PFSK-1 (cell line): ENCODE results near the gene HOMER2.

ENCODE experiments used
- FOXP2 ChIP-seq: optimal IDR thresholded peaks from 2 replicates; pipeline ENCODE3; 2011; ENCODE audit warnings: borderline replicate concordance, control low read depth, inconsistent platforms; ENCODE audit not compliant: insufficient read depth; ENCODE audit errors: extremely low read length, extremely low read depth
- POLR2AphosphoS5 ChIP-seq: IDR thresholded peaks from 2 replicates; pipeline ENCODE4 v1.6.1; 2012; ENCODE audit warnings: low read depth, mild to moderate bottlenecking, control low read depth, low read length, moderate library complexity
- SIN3A ChIP-seq: IDR thresholded peaks from 2 replicates; pipeline ENCODE4 v1.6.1; 2012; ENCODE audit warnings: mild to moderate bottlenecking, low read length, moderate library complexity, borderline replicate concordance; ENCODE audit not compliant: insufficient read depth
- TAF1 ChIP-seq: IDR thresholded peaks from 2 replicates; pipeline ENCODE4 v1.6.1; 2012; ENCODE audit warnings: low read length, control low read depth, borderline replicate concordance; ENCODE audit not compliant: insufficient read depth

DNA sequence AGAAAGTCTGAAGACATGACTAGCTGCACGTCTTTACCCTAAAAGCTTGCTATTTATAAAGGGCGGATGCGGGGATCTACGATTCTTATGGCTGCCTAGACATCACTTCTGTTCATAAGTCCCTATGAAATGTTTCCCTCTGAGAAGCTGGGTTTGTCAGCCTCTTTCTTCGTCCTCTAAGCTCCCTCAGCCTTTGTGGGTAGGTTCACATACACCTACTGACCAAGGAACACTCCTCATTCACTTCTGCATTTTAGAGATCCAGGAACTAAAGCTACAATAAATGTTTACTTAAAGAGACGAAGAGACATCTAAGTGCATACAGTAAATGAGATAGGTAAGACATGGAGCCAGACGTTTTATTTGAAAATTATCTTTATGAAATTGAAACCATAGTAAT is 16.8 kb upstream of the HOMER2 start:
- TF ChIP-seq POLR2AphosphoS5 (no peak), TAF1 (no peak), SIN3A (no peak), FOXP2 (no peak)
